HepG2 (cell line): ENCODE data around the gene SLC18A2. TPM values are rescaled to one million over a fixed set of nuclear protein-coding genes. Genes with fewer than 3 reads are reported as not detected.
A peak's percentile ranks its signal among the peaks of the same experiment; 100 is the strongest.

Experiments
- ATAC-seq: fragments of 200-7000 bp; cut with Tn5 transposase; 3 replicates; pipeline ENCODE4 v1.9.1; 2020; ENCODE audit warnings: mild to moderate bottlenecking, moderate library complexity
- Bru-seq: library from RNA; stranded (reverse); fragments of 400-500 nt; gene quantifications from one replicate; lab custom pipeline; 2021; lab: Mats Ljungman, UMichigan
- BruChase-seq, 2 experiments: library from RNA; stranded (reverse); fragments of 400-500 nt; gene quantifications; one replicate each; lab custom pipeline; 2021; lab: Mats Ljungman, UMichigan
- BruUV-seq: library from RNA; stranded (reverse); fragments of 400-500 nt; replicated peaks from 2 replicates; lab custom pipeline; 2021; lab: Mats Ljungman, UMichigan
- CTCF ChIA-PET: fragments of 300-600 bp; formaldehyde crosslinking; extraction: SDS; loops from one replicate; lab custom pipeline; 2021; ENCODE audit warnings: low total read pairs, inconsistent platforms, low intra/inter-chr PET ratio; lab: Yijun Ruan, JAX
- POLR2A ChIA-PET: fragments of 350-600 bp; sonication (Branson Sonifier 250); formaldehyde crosslinking; loops from one replicate; lab custom pipeline; 2020; ENCODE audit warnings: antibody characterized with exemption, inconsistent platforms; lab: Yijun Ruan, JAX
- DNase-seq: peaks from one replicate; pipeline ENCODE4 v3.0.0-alpha.2; 2015; ENCODE audit warnings: low spot score
- FAIRE-seq: peaks from 3 replicates; lab custom pipeline; 2011; peaks lifted over from hg19 to GRCh38; lab: Jason Lieb, UNC
- H2AFZ ChIP-seq: one replicate; pipeline ENCODE4 v1.6.1; 2011; ENCODE audit warnings: low read length, inconsistent platforms
- H3K27ac ChIP-seq: fragments of 300-600 bp; 3 replicates; pipeline ENCODE4 v1.8.0; 2011; ENCODE audit warnings: mixed run types, mild to moderate bottlenecking, mixed read lengths, low read length, inconsistent platforms; ENCODE audit not compliant: insufficient read depth; ENCODE audit errors: extremely low read length
- H3K27me3 ChIP-seq, 2 experiments: fragments of 200-600 bp in 1 of 2; 2 replicates in 1 of 2; 3 replicates in 1 of 2; pipeline versions ENCODE4 v1.6.0 to v1.8.0; 2011; ENCODE audit warnings: low read length in 2 of 2, mild to moderate bottlenecking in 2 of 2, moderate library complexity in 2 of 2, inconsistent platforms in 1 of 2; ENCODE audit not compliant: insufficient read depth in 2 of 2, control insufficient read depth in 1 of 2
- H3K36me3 ChIP-seq, 2 experiments: fragments of 200-600 bp in 1 of 2; replicated peaks in 1 of 2; 2 replicates in 1 of 2; 3 replicates in 1 of 2; pipeline versions ENCODE4 v1.5.1 to v1.8.0; 2011; ENCODE audit warnings: low read length in 2 of 2, inconsistent platforms in 1 of 2; ENCODE audit not compliant: insufficient read depth in 2 of 2, control insufficient read depth in 1 of 2
- H3K4me1 ChIP-seq: 2 replicates; pipeline ENCODE4 v1.5.1; 2012; ENCODE audit warnings: low read length, inconsistent platforms; ENCODE audit not compliant: insufficient read depth
- H3K4me2 ChIP-seq: 2 replicates; pipeline ENCODE4 v1.6.0; 2011; ENCODE audit warnings: low read depth, low read length, inconsistent platforms
- H3K4me3 ChIP-seq, 3 experiments: fragments of 200-600 bp in 1 of 3; sonication (generic), shearing (Covaris generic) in 1 of 3; replicated peaks in 1 of 3; 2 replicates each; pipeline ENCODE4 v1.5.1; 2011 to 2016; ENCODE audit warnings: low read length in 3 of 3, inconsistent platforms in 2 of 3, low read depth in 2 of 3, mild to moderate bottlenecking in 2 of 3, control low read depth in 1 of 3, mixed read lengths in 1 of 3; ENCODE audit not compliant: insufficient read depth in 1 of 3
- H3K79me2 ChIP-seq: one replicate; pipeline ENCODE4 v1.6.1; 2011; ENCODE audit warnings: low read length, inconsistent platforms; ENCODE audit not compliant: insufficient read depth
- H3K9ac ChIP-seq: 2 replicates; pipeline ENCODE4 v1.6.0; 2011; ENCODE audit warnings: mild to moderate bottlenecking, low read depth, low read length, inconsistent platforms; ENCODE audit not compliant: insufficient read depth
- H3K9me3 ChIP-seq: 2 replicates; pipeline ENCODE4 v1.5.1; 2012; ENCODE audit warnings: mild to moderate bottlenecking, low read length
- H4K20me1 ChIP-seq: 2 replicates; pipeline ENCODE4 v1.6.0; 2011; ENCODE audit warnings: inconsistent platforms, mild to moderate bottlenecking, low read length, moderate library complexity; ENCODE audit not compliant: insufficient read depth
- CREB1 ChIP-seq, 2 experiments: fragments of 450-650 bp in 1 of 2; IDR thresholded peaks; 2 replicates each; pipeline ENCODE4 v1.6.1; 2016 to 2017; ENCODE audit warnings: control low read depth in 1 of 2, mild to moderate bottlenecking in 1 of 2, missing compliant biosample characterization in 1 of 2, missing genetic modification characterization in 1 of 2
- GLI4 ChIP-seq: sonication (generic); formaldehyde crosslinking; IDR thresholded peaks from 2 replicates; pipeline ENCODE4 v1.5.1; 2020; ENCODE audit warnings: missing genetic modification reagents, mild to moderate bottlenecking, moderate library complexity, borderline replicate concordance
- ZNF777 ChIP-seq: sonication (generic); formaldehyde crosslinking; IDR thresholded peaks from 2 replicates; pipeline ENCODE4 v1.4.0; 2020; ENCODE audit warnings: missing genetic modification reagents
- ZNF800 ChIP-seq: sonication (generic); formaldehyde crosslinking; IDR thresholded peaks from 2 replicates; pipeline ENCODE4 v1.4.0; 2020; ENCODE audit warnings: missing genetic modification reagents
- WGBS: methylation state at CpG from one replicate; pipeline ENCODE4 v1.1.6; 2017; ENCODE audit warnings: low lambda C conversion rate; 5-methylcytosine and 5-hydroxymethylcytosine counted together
- in situ Hi-C: cut with HindIII; loops from 2 replicates; pipeline ENCODE4 v1.10.0; 2017; ENCODE audit warnings: low pct_unique_long_range_greater_than_20kb; ENCODE audit not compliant: extremely low pct_ligation_motif_present
- intact Hi-C: fragments of 100-400 bp; cut with micrococcal nuclease; formaldehyde crosslinking; loops from one replicate; pipeline ENCODE4 v1.10.0; 2022; ENCODE audit not compliant: unreplicated experiment
- long read RNA-seq, 2 experiments: library from RNA in 1 of 2; library from polyadenylated mRNA in 1 of 2; stranded (forward) in 1 of 2; unstranded in 1 of 2; transcript quantifications; one replicate each; pipeline ENCODE4 v2.0.0, GENCODE V29; 2019 to 2022
- polyA minus RNA-seq, 3 experiments: library from RNA; depleted of rRNA, polyadenylated mRNA; stranded (reverse); fragments of >200 nt; gene quantifications; 2 replicates each; pipeline ENCODE4 v1.2.3, GENCODE V29; 2011; ENCODE audit warnings: low replicate concordance in 1 of 3
- polyA plus RNA-seq, 8 experiments: library from polyadenylated mRNA; depleted of rRNA in 3 of 8; stranded (reverse) in 7 of 8; unstranded in 1 of 8; fragments of >200 nt; fragmentation: Illumina TruSeq in 4 of 8; extraction: Trizol in 4 of 8; gene quantifications; 2 replicates each; pipeline versions ENCODE4 v1.2.1 to v1.2.3, GENCODE V29; 2011 to 2016; ENCODE audit warnings: low read depth in 4 of 8, missing spikeins in 1 of 8, mixed read lengths in 1 of 8; ENCODE audit not compliant: insufficient read depth in 1 of 8
- total RNA-seq, 5 experiments: library from RNA; depleted of rRNA; stranded (reverse); fragments of >200 nt; fragmentation: Illumina TruSeq; extraction: Trizol; gene quantifications; 2 replicates each; pipeline ENCODE4 v1.2.3, GENCODE V29; 2016; ENCODE audit warnings: low read depth in 1 of 5

The SLC18A2 gene
- total RNA-seq (2016; rRNA removed; fragmentation: Illumina TruSeq; extraction: Trizol) (not detected in 2 replicates), polyA plus RNA-seq (2011; rRNA removed) (not detected in 2 replicates), polyA minus RNA-seq (2011; rRNA and poly(A)+ RNA removed; ENCODE audit: low replicate concordance) (not detected in 2 replicates), Bru-seq, nascent RNA (not detected), BruChase-seq, experiment 1, labeled RNA remaining after a 6-hour chase (not detected), BruChase-seq, experiment 2, labeled RNA remaining after a 2-hour chase (percentile 5 among the genes with signal in this experiment)
- not detected in 2 replicates for total RNA-seq (2016; cell fraction: cytosol; rRNA removed; fragmentation: Illumina TruSeq; extraction: Trizol; ENCODE audit: low read depth)
- total RNA-seq (2016; cell fraction: insoluble cytoplasmic fraction; rRNA removed; fragmentation: Illumina TruSeq; extraction: Trizol), result not detected in 2 replicates
- not detected in 2 replicates for total RNA-seq (2016; cell fraction: membrane; rRNA removed; fragmentation: Illumina TruSeq; extraction: Trizol)
- not detected in 2 replicates for total RNA-seq (2016; cell fraction: nucleus; rRNA removed; fragmentation: Illumina TruSeq; extraction: Trizol)
- not detected in 2 replicates for polyA plus RNA-seq (2011; cell fraction: cytosol; rRNA removed)
- not detected in 2 replicates for polyA plus RNA-seq (2011; cell fraction: nucleus; rRNA removed)
- polyA plus RNA-seq (2012), result not detected in 2 replicates
- not detected in 2 replicates for polyA plus RNA-seq (2016; cell fraction: cytosol; fragmentation: Illumina TruSeq; extraction: Trizol; ENCODE audit: low read depth)
- not detected in 2 replicates for polyA plus RNA-seq (2016; cell fraction: insoluble cytoplasmic fraction; fragmentation: Illumina TruSeq; extraction: Trizol; ENCODE audit: low read depth)
- not detected in 2 replicates for polyA plus RNA-seq (2016; cell fraction: membrane; fragmentation: Illumina TruSeq; extraction: Trizol; ENCODE audit: low read depth)
- not detected in 2 replicates for polyA plus RNA-seq (2016; cell fraction: nucleus; fragmentation: Illumina TruSeq; extraction: Trizol; ENCODE audit: insufficient read depth, low read depth)
- polyA minus RNA-seq (2011; cell fraction: cytosol; rRNA and poly(A)+ RNA removed), result not detected in 2 replicates
- polyA minus RNA-seq (2011; cell fraction: nucleus; rRNA and poly(A)+ RNA removed), result not detected in 2 replicates
- long read RNA-seq, experiment 1, partial matches to known transcripts, result 0 of 24 reads
- long read RNA-seq, experiment 1, other reads (novel, unspliced or antisense), result 24 of 24 reads
- long read RNA-seq, experiment 2, result 0 reads

- ATAC-seq (peak; percentile 42), DNase-seq (no peak), FAIRE-seq (no peak)
- Histone ChIP-seq H3K79me2 (no peaks in the 10 kb centered on the region), H3K9ac (no peak within 1 kb of the TSS), H3K4me1 (0 out of 2 replicates have a peak, but pooled peaks cover 7% of the 10 kb centered on the region), H3K27me3 (peaks cover 9 to 76% of the 10 kb centered on the region in 2 experiments; a peak in 4 of 5 replicates), H3K9me3 (no peaks in the 10 kb centered on the region), H4K20me1 (no peaks in the 10 kb centered on the region), H2AFZ (no peak within 1 kb of the TSS), H3K27ac (no peak within 1 kb of the TSS), H3K4me2 (peak within 1 kb of the TSS; percentile 65), H3K36me3 (no peaks in the 10 kb centered on the region), H3K4me3 (peak within 1 kb of the TSS in 2 of 3 experiments; percentile 16 to 57; a peak in 3 of 6 replicates)
- CTCF ChIA-PET, result no interaction called here
- in situ Hi-C loops, result no loop called here
- POLR2A ChIA-PET, result no interaction called here
- intact Hi-C loops, result no loop called here
- 19% methylated on average over 21 of the region's 93 CpGs for WGBS
- no TSS peak for BruUV-seq
- TF ChIP-seq ZNF777 (CRISPR knock-in tag), result peak; percentile 70
- TF ChIP-seq ZNF800 (CRISPR knock-in tag), result 0 out of 2 replicates have a peak, but pooled peaks have one; percentile 2
- TF ChIP-seq CREB1 (IDR thresholded peaks at IDR 0.05), result peak; percentile 84; the same call in 1 of the 2 replicates
- TF ChIP-seq CREB1 (CRISPR knock-in tag; IDR thresholded peaks at IDR 0.05), result no peak
- no peak for TF ChIP-seq GLI4 (CRISPR knock-in tag)
- TF ChIP-seq, all 625 proteins: peak for 3
Measured at GRCh38 chr10:117240621-117241529, at the start of gene SLC18A2. SLC18A2 (plus strand) TSS chr10:117241114; CDS start chr10:117241694, 580 bp downstream.
